NCI-H2171 (cell line): ENCODE data around the gene PAPPA2.

ENCODE experiments used
- DNase-seq: peaks from one replicate; lab custom pipeline; 2025; lab: John Stamatoyannopoulos, UW

Gene PAPPA2

DNA sequence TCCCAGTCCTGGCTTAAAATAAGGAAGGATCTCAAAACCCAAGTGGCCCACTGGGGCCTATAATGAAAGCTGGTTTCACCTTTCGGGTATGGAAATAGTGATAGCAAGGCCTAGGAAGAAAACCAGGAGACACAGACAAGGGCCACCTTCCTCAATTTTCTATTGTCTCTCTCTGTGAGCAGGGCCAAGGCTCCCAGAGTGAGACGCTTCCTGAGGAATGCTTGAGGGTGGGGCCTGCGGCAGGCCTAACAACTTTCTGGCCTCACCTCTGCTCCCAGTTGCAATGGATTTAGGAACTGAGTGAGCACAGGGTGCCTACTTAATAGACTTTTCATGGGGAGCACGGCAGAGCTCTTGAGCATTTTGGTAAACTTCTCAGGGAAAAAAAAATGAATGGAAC is 400.6 kb downstream of the PAPPA2 start:
- no peak for DNase-seq

GRCh38 chr1:176864211-176864610 is 401.2 kb downstream of the PAPPA2 start:
- DNase-seq = no peak

DNA sequence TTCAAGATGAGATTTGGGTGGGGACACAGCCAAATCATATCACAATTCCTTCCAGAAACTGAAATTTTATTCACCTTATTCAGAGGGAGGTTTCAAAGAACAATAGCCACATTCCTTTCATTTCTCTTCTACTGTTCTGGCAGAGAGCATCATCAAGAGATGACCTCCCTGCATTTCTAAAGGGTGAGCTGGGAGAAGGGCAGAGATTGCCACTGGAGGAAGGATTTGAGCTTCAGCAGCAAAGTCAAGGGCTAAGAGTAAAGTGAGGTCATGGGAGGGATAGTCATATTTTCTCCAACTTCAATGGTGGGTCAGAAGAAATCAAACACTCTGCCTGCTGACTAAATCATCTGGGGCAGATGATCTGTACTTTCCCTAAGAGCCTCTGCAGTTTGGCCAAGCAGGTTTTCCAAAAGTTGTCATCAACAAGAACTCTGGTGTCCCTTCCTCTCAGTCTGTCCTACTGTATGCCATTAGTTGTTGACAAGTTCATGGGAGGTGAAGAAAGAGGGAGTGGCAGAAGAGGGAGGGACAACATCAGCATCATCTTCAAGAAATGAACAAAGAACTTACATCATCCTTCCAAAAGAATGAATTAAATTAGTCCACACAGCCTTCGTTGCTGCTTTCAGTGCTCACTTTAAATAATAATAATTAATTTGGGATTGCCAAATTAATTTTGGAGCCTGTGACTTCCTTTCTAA is 403.2 kb downstream of the PAPPA2 start:
- DNase-seq = no peak

DNA sequence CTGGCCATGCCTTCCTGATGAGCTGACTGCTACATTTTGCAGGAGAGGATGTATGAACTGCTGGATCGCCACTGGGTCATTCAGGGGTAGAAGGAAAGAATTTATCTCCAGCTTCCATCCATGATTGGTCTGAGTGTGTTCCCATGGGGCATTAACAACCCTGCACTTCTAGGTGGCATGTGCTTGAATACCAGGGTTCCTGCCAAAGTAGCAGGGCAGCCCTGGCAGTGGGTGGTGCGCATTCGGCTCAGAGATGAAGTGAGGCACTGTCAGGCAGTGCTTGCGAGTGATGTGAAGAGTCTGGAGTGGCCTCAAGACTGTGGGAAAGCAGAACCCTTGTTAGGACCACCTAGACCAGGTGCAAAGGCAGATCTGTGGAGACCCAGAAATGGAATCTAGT is 406.6 kb downstream of the PAPPA2 start:
- no peak for DNase-seq

GRCh38 chr1:176876966-176877515 is 414.1 kb downstream of the PAPPA2 start:
- DNase-seq = no peak

DNA sequence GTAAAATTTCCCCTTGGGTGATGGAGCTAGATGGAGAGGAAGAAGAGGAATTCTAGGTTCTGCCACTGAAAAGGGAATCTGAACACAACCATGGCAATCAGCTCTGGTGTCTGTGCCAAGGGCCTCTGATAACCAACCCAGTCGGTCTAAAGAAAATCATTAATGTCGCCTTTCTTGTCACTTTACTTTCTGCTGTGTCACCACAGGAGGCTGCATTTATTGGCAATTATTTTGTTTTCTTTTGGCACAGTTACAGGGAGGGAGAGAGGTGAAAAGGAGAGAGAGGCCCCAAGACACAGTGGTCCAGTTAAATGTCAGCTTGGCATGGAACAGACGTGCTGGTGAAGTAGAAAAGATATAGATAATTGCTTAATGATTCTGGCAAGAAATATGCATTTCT is 414.6 kb downstream of the PAPPA2 start:
- DNase-seq = no peak

GRCh38 chr1:176878750-176879536 is 416.0 kb downstream of the PAPPA2 start:
- DNase-seq = no peak

DNA sequence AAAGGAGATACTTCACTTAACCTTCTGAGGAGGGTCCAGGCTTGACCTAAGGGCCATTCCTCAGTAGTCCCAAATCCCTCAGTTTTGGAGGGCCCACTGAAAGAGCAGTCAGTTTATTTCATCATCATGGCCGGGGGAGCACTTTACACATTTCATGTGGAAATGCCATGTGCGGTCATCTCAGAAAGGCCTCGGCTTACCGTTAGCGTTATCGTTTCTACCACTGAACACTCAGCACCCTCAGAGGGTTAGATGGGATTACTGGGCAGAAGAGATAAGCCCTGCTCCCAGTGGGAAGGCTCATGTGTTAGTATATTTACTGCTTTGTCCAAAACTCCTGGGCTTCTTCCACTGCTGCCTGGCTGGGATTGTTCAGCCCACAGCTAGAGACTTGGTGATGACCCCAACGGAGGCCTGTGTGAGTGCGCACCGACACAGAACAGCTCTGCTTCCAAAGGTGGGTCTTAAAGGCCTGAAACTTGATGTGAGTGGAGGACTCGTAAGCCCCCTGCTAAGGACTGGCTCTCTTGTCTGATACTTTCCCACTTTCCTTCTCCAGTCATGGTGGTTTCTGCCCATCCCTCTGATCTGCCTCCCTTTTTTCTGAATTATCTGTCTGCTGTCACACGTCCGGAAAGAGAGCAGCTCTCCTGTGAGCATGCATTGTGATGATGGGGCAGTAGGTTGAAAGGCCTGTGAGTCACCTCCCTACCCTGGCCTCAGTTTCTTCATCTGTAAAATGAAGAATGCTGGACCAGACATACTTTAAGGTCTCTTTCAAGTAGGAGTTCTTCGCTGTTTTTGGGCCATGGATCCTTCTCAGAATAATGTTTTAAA is 417.0 kb downstream of the PAPPA2 start:
- no peak for DNase-seq

- peak; percentile 70 for DNase-seq
Observed at GRCh38 chr1:176880955-176881595, 418.1 kb downstream of the PAPPA2 start.

GRCh38 chr1:176884286-176884685 is 421.3 kb downstream of the PAPPA2 start:
- DNase-seq = no peak

DNA sequence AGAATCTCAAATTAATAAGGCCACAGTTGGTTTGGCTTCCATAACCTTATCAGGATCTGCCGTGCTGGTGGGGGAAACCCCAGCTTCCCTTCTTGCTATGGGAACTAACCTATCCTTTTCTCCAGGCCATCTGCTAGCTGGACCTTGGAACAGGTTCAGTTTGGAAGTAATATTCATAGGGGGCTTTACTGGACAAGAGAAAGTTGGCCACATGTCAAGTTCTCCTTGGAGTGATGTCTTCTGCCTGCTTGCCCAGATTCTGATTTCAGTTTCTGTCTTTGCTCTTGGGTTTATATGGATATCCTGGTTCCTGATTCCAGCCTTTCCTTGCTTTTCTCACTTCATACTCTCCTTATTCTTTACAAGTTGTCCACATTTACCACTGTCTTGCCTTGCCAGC is 421.9 kb downstream of the PAPPA2 start:
- DNase-seq = no peak

DNA sequence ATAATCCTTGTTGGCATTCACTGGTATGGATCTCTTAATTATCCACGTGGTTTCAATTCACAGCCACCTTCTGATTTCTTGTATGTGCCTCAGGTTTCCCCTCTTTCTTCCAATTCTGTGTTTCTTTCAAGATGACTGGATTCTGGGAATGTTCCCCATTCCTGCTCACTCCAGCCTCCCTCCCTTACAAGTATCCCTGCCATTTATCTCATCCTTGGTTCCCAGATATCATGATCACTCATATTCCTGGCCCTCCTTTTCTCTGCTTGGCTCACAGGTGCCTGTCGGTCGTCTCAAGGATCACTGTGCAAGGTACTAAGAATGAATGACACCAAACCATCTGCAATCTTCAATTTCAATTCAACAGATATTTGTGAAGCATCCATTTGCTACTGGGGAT is 422.4 kb downstream of the PAPPA2 start:
- no peak for DNase-seq

DNA sequence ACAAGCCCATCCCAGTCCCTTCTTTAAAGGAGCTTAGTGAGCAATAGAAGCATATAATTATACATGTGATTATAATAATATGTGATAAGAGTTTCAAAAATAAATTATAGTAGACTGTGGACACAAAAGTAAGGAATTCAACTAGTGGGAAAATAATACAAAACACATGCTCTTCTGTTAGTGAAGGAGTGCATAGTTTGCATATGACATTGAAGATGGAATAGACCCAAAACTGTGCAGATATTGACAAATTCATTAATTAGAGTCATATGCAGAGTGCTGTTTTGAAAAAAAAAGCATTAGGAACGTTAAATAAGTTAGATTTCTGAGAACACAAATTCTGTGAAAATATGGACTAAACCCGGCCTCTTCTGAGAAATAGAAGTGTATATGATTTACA is 422.8 kb downstream of the PAPPA2 start:
- no peak for DNase-seq

GRCh38 chr1:176888471-176889032 is 425.6 kb downstream of the PAPPA2 start:
- DNase-seq = no peak

- DNase-seq = no peak
Observed at GRCh38 chr1:176893625-176894352, 430.8 kb downstream of the PAPPA2 start.

- no peak for DNase-seq
Observed at GRCh38 chr1:176894450-176894849, 431.5 kb downstream of the PAPPA2 start.
